GM21528 (cell line): ENCODE measurements around the gene GORASP2.

Experiments
- ATAC-seq: cut with Tn5 transposase; IDR thresholded peaks from one replicate; pipeline ENCODE4 v1.9.1; 2021; ENCODE audit warnings: mild to moderate bottlenecking, moderate library complexity; ENCODE audit not compliant: unreplicated experiment, low FRiP score

Gene GORASP2

GRCh38 chr2:170963386-170963785 lies 34.3 kb downstream of the GORASP2 start:
- no peak for ATAC-seq

- ATAC-seq, result no peak
These were observed 36.6 kb downstream of the GORASP2 start for GRCh38 chr2:170965446-170966225.

- no peak for ATAC-seq
These were observed 37.8 kb downstream of the GORASP2 start for GRCh38 chr2:170966648-170967396.

- ATAC-seq, result no peak
These were observed 38.5 kb downstream of the GORASP2 start for GRCh38 chr2:170967553-170967952.

GRCh38 chr2:170968205-170969003 lies 39.4 kb downstream of the GORASP2 start:
- ATAC-seq, result no peak

GRCh38 chr2:170969030-170969429 lies 40.0 kb downstream of the GORASP2 start:
- no peak for ATAC-seq

- no peak for ATAC-seq
These were observed 40.9 kb downstream of the GORASP2 start for GRCh38 chr2:170969872-170970496.

- ATAC-seq, result no peak
These were observed 42.0 kb downstream of the GORASP2 start for GRCh38 chr2:170971071-170971470.

- ATAC-seq, result no peak
These were observed 43.5 kb downstream of the GORASP2 start for GRCh38 chr2:170972296-170973224.

GRCh38 chr2:170973225-170973491 lies 44.1 kb downstream of the GORASP2 start:
- ATAC-seq, result no peak

- ATAC-seq, result peak; percentile 92
These were observed 44.6 kb downstream of the GORASP2 start for GRCh38 chr2:170973492-170974303.

- ATAC-seq, result no peak
These were observed 45.4 kb downstream of the GORASP2 start for GRCh38 chr2:170974304-170974993.

- ATAC-seq, result no peak
These were observed 46.3 kb downstream of the GORASP2 start for GRCh38 chr2:170975127-170975942.

GRCh38 chr2:170975943-170976270 lies 46.9 kb downstream of the GORASP2 start:
- no peak for ATAC-seq

- no peak for ATAC-seq
These were observed 55.0 kb downstream of the GORASP2 start for GRCh38 chr2:170984079-170984478.

GRCh38 chr2:170985407-170985806 lies 56.4 kb downstream of the GORASP2 start:
- ATAC-seq, result no peak

GRCh38 chr2:170986566-170987258 lies 57.7 kb downstream of the GORASP2 start:
- no peak for ATAC-seq
